HG03442 (cell line): ENCODE results near the gene RALGAPA1.
"Not testable (repeated sequence)": the region's sequence is repeated elsewhere in the genome, so short reads cannot be mapped to it uniquely, and the experiment has no call there.

Experiments used
- ATAC-seq: cut with Tn5 transposase; IDR thresholded peaks from one replicate; pipeline ENCODE4 v1.9.1; 2021; ENCODE audit warnings: mild to moderate bottlenecking, moderate library complexity; ENCODE audit not compliant: unreplicated experiment

The RALGAPA1 gene

DNA sequence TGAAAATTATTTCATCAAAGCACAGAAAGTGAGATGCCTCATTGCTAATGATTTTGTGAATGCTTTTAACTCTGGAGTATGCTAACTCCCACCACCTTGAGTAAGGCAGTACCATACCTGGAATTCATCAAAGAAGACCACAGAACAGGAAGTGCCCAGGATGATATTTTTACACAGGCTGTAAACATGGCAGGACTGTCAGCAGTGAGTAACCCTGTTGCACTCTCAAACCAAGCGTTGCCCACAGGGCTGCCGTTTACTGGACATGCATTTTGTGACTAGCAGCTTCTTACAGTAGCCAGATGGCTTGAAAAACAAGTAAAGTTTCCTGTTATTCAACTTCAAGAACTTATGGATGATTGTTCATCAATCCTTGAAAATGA is 42.4 kb downstream of the RALGAPA1 start:
- no peak for ATAC-seq

DNA sequence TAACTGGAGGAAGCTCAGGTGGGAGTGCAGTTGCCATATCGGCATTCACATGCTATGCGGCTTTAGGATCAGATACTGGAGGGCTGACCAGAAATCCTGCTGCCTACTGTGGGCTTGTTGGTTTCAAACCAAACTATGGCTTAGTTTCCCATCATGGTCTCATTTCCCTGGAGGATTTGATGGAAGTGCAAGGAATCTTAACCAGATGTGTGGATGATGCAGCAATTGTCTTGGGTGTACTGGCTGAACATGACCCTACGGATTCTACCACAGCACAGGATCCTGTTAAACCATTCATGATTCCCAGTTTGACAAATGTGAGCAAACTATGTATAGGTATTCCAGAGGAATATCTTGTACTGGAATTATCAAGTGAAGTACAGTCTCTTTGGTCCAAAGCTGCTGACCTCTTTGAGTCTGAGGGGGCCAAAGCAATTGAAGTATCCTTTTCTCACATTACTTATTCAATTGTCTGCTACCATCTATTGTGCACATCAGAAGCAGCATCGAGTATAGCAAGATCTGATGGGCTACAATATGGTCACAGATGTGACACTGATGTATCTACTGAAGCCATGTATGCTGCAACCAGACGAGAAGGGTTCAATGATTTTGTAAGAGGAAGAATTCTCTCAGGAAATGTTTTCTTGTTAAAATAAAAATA is 42.9 kb downstream of the RALGAPA1 start:
- ATAC-seq, result no peak

DNA sequence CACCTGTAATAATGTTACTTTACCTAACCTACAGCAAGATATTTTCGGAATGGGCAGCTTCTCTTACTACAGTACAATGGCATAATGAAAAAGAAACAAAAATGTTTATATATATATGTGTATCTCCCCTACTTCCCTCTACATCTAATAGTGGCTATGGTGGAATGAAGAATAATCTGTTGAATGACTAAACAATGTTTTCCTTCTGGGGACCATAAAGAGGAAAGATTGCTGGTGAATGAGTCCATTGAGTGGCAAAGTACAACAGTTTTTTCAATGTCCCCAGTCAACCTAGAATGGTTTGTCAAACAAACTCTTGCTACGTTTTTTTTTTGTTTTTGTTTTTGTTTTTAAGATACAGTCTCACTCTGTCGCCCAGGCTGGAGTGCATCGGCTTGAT is 47.2 kb downstream of the RALGAPA1 start:
- ATAC-seq, result no peak

DNA sequence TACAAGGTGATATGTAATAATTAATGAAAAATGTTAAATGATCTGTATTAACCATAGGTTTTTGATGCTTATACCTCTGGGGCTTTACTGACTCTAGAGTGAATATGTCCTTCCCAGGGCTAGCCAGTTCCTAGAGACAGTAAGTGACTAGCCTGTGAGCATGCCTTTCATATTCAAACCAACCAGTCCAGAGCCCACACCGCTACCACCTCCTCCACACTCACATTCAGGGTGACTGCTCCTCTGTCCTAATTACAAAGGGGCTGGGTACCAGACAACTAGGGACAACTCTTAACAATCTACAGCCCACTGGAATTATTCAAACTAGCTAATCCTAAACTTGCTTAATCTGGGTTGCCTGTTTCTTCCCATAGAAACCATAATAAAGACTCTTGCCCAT is 49.0 kb downstream of the RALGAPA1 start:
- ATAC-seq, result no peak

DNA sequence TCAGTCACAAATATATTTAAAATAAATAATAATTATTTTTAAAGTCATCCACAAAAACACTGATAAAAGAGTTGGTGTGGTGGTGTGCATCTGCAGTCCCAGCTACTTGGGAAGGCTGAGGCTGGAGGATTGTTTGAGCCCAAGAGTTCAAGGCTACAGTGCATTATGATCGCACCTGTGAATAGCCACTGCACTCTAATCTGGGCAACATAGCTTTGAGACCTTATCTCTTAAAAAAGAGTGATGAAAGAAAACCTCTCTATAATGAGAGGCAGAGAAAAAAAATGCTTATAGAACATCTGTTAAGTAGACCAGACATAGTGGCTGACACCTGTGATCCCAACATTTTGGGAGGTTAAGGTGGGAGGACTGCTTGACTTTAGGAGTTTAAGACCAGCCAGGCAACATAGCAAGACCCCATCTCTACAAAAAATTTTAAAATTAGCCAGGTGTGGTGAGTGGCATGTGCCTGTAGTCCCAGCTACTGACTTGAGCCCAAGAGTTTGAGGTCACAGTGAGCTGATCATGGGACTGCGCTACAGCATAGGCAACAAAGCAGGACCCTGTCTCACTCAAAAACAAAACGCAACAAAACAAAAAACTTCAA is 50.5 kb downstream of the RALGAPA1 start:
- no peak for ATAC-seq

DNA sequence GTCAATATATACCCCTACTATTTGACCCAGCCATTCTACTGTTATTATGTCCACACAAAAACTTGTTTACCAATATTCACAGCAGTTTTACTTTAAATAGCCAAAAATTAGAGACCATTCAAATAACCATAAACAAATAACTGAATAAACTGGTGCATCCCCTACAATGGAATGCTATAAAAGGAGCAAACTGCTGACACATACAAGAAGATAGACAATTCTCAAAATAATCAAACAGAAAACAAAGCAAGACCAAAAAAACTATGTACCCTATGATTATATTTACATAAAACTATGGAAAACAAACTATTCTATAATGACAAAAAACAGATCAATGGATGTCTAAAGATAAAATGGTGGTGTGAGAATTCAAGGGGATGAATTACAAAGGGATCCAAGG is 54.4 kb downstream of the RALGAPA1 start:
- ATAC-seq, result no peak

DNA sequence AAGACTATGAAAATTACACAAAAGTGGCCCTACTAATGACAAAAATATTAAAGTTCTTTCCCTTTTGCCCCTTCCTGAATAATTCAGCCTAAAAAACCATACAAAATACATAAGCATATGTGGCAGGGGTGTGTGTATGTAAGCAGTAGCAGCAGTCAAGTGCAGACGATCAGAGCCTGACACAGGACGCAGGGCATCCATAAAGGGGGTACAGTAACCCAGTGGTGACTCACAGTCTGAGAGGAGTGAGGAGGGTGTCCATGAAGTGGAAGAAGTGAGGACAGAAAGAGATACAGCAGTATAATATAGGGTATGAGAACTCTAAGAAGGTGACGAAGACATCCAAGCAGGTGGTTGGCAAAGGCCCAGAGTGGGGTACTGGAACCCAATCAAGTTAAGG is 56.7 kb downstream of the RALGAPA1 start:
- ATAC-seq, result no peak

DNA sequence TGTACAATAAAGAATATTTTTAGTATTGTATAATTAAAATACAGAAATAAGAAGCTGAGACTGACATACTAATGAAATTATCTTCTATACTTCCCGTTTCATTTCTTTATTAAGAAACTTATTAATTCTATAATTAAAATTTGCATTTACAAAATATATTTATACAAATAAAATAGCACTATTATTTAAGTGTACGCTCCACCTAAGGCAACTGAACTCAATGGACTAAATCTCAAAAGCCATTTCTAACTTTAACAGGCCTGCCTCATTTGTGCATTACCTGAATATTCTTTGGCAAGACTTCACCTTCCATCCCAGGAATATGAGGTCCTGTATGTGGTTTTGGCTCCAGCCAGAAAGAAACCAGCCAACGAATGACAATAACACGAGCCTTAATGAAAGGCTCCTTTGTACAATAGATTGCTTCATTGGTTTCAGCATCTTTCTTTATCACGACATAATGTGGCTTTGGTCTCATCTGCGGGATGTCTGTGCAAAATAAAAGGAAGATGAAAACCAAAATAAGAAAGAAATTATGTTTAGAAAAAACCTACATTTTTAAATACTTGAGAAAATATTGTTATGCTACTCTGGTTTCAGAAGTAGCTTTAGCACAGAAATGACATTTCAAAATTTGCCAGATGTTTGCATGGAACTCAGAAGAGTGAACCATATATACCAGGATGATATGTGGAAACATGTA is 58.7 kb downstream of the RALGAPA1 start:
- ATAC-seq, result no peak

DNA sequence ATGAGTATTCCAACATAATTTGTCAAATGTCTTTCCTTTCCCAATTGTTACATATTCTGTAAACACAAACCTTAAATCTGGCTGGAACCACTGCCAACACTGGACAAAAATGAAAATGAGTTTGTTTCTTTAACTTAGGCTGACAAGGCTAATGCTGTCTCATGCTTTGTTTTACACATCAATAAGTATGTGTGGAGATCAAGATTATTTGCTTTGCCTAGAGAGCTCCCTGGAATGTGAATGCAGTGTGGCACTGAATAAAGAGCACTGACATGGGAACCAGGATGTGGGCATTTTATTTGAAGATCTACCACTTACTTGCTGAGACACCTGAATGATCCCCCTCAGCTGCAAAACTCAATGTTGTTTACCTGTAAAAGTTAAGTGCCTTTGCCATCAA is 61.7 kb downstream of the RALGAPA1 start:
- no peak for ATAC-seq

DNA sequence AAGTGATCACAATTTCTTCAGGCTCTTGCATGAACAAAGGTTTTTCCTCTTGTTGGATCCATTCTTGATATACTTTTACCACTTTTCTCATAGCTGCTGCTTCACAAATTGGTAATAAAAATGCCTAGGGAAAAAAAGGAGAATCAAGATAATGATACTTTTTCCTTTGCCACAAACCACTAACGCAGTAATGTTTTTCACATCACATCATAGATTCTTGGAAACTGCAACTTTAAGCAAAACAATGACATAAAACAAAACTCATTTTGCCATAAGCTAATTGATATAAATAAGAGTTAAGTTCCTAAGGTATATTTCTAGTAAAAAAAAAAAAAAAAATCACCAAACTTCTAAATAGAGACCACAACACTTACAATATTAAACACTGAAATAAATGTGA is 66.7 kb downstream of the RALGAPA1 start:
- ATAC-seq, result no peak

DNA sequence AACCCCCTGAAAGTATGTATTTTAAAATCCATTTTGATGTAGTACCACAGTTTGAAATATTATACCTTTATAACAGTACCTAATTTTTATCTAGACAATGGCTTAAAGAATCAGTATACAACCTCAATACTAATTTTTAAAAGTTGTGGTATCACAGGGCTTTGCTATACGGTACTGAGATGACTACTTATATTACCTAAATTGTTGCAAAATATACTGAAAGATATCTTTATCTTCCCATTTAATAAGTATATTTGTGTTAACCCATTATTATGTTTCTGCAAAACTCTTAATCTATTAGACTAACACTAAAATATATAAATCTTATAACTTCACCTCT is 67.1 kb downstream of the RALGAPA1 start:
- ATAC-seq, result no peak

DNA sequence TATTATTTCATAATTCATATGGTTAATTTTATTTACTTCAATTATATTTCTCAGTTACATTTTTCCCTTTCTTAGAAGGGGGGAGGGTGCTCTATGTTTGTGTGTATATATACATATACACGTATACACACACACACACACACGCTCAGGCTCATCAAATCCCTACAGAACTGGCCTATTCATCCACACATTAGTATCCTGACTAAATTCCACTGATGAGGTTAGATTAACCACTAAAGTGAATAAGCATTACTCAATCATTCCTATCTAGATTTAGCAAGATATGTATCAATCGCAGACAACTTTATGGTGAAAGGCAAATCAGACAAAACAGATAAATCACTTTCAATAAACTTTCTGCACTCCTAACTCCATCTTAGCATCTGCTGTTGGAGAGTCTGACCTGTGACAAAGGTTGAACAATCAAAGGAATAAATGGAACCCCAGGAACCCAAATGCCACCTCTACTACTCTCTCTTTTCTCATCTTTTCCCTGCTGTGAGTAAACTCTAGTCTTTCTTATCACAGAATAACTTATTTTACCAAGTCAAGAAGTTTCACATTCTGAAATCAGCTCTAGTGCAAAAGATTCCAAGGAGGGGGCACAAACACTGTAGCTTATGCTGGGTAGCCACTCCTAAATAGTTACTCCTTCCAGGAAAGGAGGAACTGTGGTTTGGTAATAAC is 67.6 kb downstream of the RALGAPA1 start:
- no peak for ATAC-seq

DNA sequence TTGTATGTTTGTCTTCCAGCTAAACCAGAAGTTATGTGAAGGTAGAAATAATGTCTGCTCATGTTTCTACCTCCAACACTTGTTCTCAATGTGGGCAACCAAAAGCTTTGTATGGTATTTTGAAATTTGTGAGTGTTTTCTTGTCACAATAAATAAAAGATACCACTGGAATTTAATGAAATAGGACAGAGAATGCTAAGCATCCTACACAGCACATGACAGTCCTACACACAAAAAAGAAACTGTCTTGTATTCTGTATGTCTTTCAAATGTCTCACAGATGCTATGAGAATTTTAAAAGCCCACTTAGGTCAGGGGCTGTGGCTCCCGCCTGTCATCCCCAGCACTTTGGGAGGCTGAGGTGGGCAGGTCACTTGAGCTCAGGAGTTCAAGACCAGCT is 68.9 kb downstream of the RALGAPA1 start:
- ATAC-seq, result no peak

DNA sequence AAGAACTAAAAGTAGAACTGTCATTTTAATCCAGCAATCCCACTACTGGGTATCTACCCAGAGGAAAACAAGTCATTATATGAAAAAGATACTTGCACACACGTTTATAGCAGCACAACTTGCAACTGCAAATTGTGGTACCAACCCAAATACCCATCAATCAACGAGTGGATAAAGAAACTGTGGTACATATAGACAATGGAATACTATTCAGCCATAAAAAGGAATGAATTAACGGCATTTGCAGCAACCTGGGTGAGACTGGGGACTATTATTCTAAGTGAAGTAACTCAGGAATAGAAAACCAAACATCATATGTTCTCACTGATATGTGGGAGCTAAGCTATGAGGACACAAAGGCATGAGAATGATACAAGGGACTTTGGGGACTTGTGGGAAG is 73.9 kb downstream of the RALGAPA1 start:
- not testable (repeated sequence) for ATAC-seq

DNA sequence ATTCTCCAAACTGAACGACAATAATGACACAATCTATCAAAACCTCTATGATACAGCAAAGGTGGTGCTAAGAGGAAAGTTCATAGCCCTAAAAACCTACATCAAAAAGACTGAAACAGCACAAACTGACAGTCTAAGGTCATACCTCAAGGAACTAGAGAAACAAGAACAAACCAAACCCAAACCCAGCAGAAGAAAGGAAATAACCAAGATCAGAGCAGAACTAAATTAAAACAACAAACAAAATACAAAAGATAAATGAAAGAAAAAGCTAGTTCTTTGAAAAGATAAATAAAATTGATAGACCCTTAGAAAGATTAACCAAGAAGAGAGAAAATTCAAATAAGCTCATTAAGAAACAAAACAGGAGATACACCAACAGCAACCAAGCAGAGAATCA is 75.6 kb downstream of the RALGAPA1 start:
- ATAC-seq, result not testable (repeated sequence)

DNA sequence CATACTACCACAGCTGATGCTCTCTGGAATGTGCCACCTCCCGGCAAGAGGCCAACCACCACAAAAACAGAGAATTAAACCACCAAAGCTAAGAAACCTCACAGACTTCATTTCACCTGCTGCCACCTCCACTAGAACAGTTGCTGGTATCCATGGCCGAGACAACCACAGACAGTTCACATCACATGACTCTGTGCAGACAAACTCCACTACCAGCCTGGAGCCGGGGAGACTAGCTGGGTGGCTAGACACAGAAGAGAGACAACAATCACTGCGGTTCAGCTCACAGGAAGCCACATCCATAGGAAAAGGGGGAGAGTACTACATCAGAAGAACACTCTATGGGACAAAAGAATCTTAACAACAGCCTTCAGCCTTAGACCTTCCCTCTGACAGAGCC is 78.2 kb downstream of the RALGAPA1 start:
- no peak for ATAC-seq

DNA sequence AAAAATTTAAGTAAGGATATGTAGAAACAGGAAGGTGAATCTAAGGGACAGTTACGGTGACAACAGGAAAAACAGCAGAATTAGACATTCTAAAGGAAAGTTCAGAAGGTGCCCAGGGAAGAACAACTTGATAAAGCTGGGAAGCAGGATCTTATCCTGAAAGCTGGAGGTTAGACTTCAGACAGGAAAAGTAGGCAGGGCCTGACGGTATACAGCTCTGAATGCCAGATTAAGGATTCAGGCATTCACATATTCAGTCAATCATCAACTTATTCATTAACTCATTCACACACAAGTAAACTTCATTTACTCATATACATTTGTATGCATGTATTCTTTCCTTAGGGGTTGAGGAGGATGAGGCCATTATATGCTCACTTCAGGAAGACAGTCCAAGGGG is 81.3 kb downstream of the RALGAPA1 start:
- ATAC-seq, result no peak

DNA sequence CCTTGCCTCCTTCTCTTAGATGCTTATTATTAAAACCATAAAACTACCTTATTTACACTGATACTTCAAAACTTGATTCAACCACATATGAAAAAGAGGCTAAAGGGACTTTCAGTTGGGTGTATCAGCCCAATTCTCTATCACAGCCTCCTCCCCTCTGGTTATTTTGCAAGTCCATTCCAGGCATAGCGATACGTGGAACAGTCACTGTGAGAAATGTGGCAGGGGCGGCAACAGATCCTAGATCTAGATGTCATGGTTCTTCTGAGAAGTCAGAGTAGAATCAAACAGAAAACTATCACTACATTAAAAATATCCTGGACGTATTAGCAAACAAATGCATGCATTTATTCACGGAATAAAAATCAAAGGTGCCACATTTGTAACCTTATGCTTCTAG is 83.2 kb downstream of the RALGAPA1 start:
- ATAC-seq, result no peak

DNA sequence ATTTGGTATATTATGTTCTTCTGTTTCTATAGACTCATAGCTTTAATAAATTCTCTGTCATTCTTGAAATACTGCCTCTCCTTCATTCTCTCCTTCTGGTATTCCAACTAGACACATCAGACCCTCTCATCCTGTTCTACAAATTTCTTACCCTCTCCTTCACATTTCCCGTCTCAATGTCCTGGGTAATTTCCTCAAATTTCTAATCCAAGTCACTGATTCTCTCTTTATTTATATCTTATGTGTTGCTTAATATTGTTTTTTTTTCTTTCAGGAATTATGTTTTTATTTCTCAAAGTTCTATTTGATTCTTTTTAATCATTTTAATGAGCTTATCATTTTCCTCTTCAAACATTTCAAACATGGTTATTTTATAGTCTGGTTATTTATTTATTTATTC is 94.0 kb downstream of the RALGAPA1 start:
- no peak for ATAC-seq

DNA sequence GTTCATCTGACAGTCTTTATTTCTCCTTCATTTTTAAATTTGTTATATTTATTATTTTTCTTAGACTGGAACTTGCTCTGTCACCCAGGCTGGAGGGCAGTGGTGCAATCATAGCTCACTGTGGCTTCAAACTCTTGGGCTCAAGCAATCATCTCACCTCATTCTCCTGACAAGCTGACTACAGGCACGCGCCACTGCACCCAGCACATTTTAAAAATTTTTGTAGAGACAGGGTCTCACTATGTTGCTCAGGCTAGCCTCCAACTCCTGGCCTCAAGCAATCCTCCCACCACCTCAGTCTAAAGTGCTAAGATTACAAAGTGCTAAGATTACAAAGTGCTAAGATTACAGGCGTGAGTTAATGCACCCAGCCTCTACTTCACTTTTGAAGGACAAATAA is 96.6 kb downstream of the RALGAPA1 start:
- no peak for ATAC-seq

DNA sequence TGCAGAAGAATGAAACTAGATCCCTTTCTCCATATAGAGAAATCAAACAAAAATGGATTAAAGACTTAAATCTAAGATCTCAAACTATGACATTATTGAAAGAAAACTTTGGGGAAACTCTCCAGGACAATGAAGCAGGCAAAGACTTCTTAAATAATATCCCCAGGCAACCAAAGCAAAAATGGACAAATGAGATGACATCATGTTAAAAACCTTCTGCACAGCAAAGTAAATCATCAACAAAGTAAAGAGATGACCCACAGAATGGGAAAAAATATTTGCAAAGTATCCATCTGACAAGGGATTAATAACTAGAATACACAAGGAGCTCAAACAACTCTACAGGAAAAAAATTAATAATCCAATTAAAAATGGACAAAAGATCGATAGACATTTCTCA is 101.0 kb downstream of the RALGAPA1 start:
- no peak for ATAC-seq

DNA sequence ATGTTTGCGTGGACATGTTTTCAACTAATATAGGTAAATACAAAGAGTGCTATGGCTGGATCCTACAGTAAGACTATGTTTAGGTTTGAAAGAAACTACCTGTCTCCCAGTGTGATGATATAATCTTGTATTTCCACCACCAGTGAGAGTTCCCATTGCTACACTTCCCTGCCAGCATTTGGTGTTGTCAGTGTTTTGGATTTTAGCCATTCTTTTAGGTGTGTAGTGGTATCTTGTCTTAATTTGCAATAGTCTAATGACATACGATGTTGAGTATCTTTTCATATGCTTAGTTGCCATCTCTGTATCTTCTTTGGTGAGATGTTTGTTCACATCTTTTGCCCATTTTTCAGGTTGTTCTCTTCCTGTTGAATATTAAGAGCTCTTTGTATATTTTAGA is 103.5 kb downstream of the RALGAPA1 start:
- no peak for ATAC-seq
